Effector CD8-positive, alpha-beta T cell (primary cell): ENCODE data around the gene BTRC.

Experiments used
- DNase-seq: peaks from one replicate; lab custom pipeline; 2025; lab: John Stamatoyannopoulos, UW

The BTRC gene

GRCh38 chr10:101484175-101484745, 130.3 kb downstream of the BTRC start:
- no peak for DNase-seq

- DNase-seq, result no peak
These were observed 131.2 kb downstream of the BTRC start for GRCh38 chr10:101485207-101485606.

- DNase-seq, result no peak
These were observed 132.0 kb downstream of the BTRC start for GRCh38 chr10:101485681-101486554.

GRCh38 chr10:101487399-101487798, 133.4 kb downstream of the BTRC start:
- no peak for DNase-seq

GRCh38 chr10:101489355-101489754, 135.4 kb downstream of the BTRC start:
- no peak for DNase-seq

GRCh38 chr10:101490026-101490425, 136.1 kb downstream of the BTRC start:
- DNase-seq, result no peak

- DNase-seq, result no peak
These were observed 138.2 kb downstream of the BTRC start for GRCh38 chr10:101492205-101492604.

GRCh38 chr10:101492814-101493213, 138.8 kb downstream of the BTRC start:
- DNase-seq, result no peak

GRCh38 chr10:101493249-101493648, 139.3 kb downstream of the BTRC start:
- DNase-seq, result no peak

- no peak for DNase-seq
These were observed 139.9 kb downstream of the BTRC start for GRCh38 chr10:101493782-101494281.

GRCh38 chr10:101494650-101495049, 140.7 kb downstream of the BTRC start:
- DNase-seq, result no peak

GRCh38 chr10:101495324-101495925, 141.5 kb downstream of the BTRC start:
- DNase-seq, result no peak

- no peak for DNase-seq
These were observed 150.5 kb downstream of the BTRC start for GRCh38 chr10:101504438-101504837.

- no peak for DNase-seq
These were observed 153.1 kb downstream of the BTRC start for GRCh38 chr10:101506829-101507661.

- no peak for DNase-seq
These were observed 153.9 kb downstream of the BTRC start for GRCh38 chr10:101507828-101508227.

- no peak for DNase-seq
These were observed 158.0 kb downstream of the BTRC start for GRCh38 chr10:101511938-101512337.

- no peak for DNase-seq
These were observed 158.8 kb downstream of the BTRC start for GRCh38 chr10:101512738-101513137.

- DNase-seq, result no peak
These were observed 159.8 kb downstream of the BTRC start for GRCh38 chr10:101513733-101514132.

- no peak for DNase-seq
These were observed 171.9 kb downstream of the BTRC start for GRCh38 chr10:101525848-101526247.

- no peak for DNase-seq
These were observed 175.2 kb downstream of the BTRC start for GRCh38 chr10:101529207-101529606.

GRCh38 chr10:101529725-101530553, 176.0 kb downstream of the BTRC start:
- no peak for DNase-seq
